ELF-1 (cell line): Measurements from ENCODE around the gene NOM1.
A peak's percentile ranks its signal among the peaks of the same experiment; 100 is the strongest.
"Not testable (repeated sequence)": the region's sequence is repeated elsewhere in the genome, so short reads cannot be mapped to it uniquely, and the experiment has no call there.

Experiments used
- DNase-seq: peaks from one replicate; pipeline ENCODE4 v3.0.0-alpha.2; 2016; ENCODE audit warnings: low read depth, low spot score

Gene NOM1

GRCh38 chr7:156949541-156950380 lies at the start of gene NOM1:
Gene NOM1 (plus strand): TSS chr7:156949712. CDS start chr7:156949738, 26 bp downstream.
- DNase-seq, result peak; percentile 89

GRCh38 chr7:156900093-156900492 lies 49.4 kb upstream of the NOM1 start:
- not testable (repeated sequence) for DNase-seq

GRCh38 chr7:156903232-156903909 lies 46.1 kb upstream of the NOM1 start:
- DNase-seq, result no peak

- no peak for DNase-seq
Observed at GRCh38 chr7:156906200-156906649, 43.3 kb upstream of the NOM1 start.

- no peak for DNase-seq
Observed at GRCh38 chr7:156907656-156908055, 41.9 kb upstream of the NOM1 start.

GRCh38 chr7:156909574-156910252 lies 39.8 kb upstream of the NOM1 start:
- not testable (repeated sequence) for DNase-seq

GRCh38 chr7:156918635-156919034 lies 30.9 kb upstream of the NOM1 start:
- no peak for DNase-seq

GRCh38 chr7:156919132-156919713 lies 30.3 kb upstream of the NOM1 start:
- DNase-seq, result no peak

- no peak for DNase-seq
Observed at GRCh38 chr7:156920076-156920475, 29.4 kb upstream of the NOM1 start.

- not testable (repeated sequence) for DNase-seq
Observed at GRCh38 chr7:156920487-156921373, 28.8 kb upstream of the NOM1 start.

- DNase-seq, result not testable (repeated sequence)
Observed at GRCh38 chr7:156922304-156922703, 27.2 kb upstream of the NOM1 start.

- not testable (repeated sequence) for DNase-seq
Observed at GRCh38 chr7:156925821-156926220, 23.7 kb upstream of the NOM1 start.

GRCh38 chr7:156927571-156928405 lies 21.7 kb upstream of the NOM1 start:
- DNase-seq, result no peak

- no peak for DNase-seq
Observed at GRCh38 chr7:156928406-156928747, 21.1 kb upstream of the NOM1 start.

- DNase-seq, result no peak
Observed at GRCh38 chr7:156929789-156930539, 19.5 kb upstream of the NOM1 start.

- no peak for DNase-seq
Observed at GRCh38 chr7:156932006-156932405, 17.5 kb upstream of the NOM1 start.

GRCh38 chr7:156935250-156935649 lies 14.3 kb upstream of the NOM1 start:
- no peak for DNase-seq

- DNase-seq, result not testable (repeated sequence)
Observed at GRCh38 chr7:156936766-156937165, 12.7 kb upstream of the NOM1 start.

- DNase-seq, result no peak
Observed at GRCh38 chr7:156940421-156941122, 8.9 kb upstream of the NOM1 start.
